Adrenal gland (tissue), 5 donors: ENCODE measurements around the gene NPHP3.

Source experiments
- POLR2A ChIP-seq, 2 donors: fragments of 450-650 bp; IDR thresholded peaks; one replicate each; pipeline ENCODE4 v1.6.1; 2017; ENCODE audit warnings: antibody characterized with exemption in 2 of 2, mild to moderate bottlenecking in 2 of 2, moderate library complexity in 1 of 2
- TF ChIP-seq, protein P1 (sequence below), 6 experiments: fragments of 450-650 bp in 4 of 6; fragments of 200-600 bp in 2 of 6; sonication (generic) in 1 of 6; IDR thresholded peaks; 1 replicate in 5 of 6; 2 replicates in 1 of 6; pipeline versions ENCODE4 v1.5.1 to v1.8.0; 2016 to 2021; ENCODE audit warnings: antibody characterized with exemption in 6 of 6, mild to moderate bottlenecking in 2 of 6, moderate library complexity in 1 of 6
- donor health status: DM: no; HTN: no; CAD: no.

DNA sequence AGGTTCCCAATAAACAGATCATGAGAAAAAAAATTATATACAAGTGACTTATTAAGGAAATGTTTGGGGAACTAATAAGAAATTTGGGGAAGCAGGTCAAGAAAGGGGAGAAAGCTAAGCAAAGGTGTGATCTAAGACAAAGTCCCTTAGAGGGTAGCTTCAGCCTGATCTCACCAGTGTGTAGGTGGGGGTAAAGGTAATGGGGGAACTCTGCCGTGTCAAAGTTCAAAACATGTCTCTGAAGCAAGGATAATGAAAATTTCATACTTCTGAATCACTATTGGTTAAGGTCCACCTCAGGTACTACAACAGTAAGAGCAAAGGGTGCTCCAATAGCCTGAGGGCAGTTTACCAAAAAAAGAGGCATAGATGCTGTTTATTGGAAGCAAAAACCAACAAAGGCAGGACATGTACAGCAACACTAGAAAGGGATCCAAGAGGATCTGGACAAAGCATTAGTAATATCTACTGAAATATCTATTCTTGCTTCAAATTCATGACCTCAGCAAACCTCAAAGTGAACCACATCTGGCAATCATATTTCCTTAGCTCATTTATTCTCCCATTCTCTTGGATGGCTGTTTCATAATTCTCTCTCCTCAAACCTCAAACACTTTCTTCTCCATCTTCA is 69.5 kb downstream of the NPHP3 start:
- TF ChIP-seq, protein P1, sequence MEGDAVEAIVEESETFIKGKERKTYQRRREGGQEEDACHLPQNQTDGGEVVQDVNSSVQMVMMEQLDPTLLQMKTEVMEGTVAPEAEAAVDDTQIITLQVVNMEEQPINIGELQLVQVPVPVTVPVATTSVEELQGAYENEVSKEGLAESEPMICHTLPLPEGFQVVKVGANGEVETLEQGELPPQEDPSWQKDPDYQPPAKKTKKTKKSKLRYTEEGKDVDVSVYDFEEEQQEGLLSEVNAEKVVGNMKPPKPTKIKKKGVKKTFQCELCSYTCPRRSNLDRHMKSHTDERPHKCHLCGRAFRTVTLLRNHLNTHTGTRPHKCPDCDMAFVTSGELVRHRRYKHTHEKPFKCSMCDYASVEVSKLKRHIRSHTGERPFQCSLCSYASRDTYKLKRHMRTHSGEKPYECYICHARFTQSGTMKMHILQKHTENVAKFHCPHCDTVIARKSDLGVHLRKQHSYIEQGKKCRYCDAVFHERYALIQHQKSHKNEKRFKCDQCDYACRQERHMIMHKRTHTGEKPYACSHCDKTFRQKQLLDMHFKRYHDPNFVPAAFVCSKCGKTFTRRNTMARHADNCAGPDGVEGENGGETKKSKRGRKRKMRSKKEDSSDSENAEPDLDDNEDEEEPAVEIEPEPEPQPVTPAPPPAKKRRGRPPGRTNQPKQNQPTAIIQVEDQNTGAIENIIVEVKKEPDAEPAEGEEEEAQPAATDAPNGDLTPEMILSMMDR (IDR thresholded peaks at IDR 0.05), result no peak
- no peak for TF ChIP-seq POLR2A (IDR thresholded peaks at IDR 0.05)
